GM10847 (cell line): Measurements from ENCODE around the gene SFT2D1.

Source experiments
- POLR2A ChIP-seq: IDR thresholded peaks from 2 replicates; pipeline ENCODE4 v1.6.1; 2011; ENCODE audit not compliant: insufficient read length; ENCODE audit errors: extremely low read depth

Gene SFT2D1

DNA sequence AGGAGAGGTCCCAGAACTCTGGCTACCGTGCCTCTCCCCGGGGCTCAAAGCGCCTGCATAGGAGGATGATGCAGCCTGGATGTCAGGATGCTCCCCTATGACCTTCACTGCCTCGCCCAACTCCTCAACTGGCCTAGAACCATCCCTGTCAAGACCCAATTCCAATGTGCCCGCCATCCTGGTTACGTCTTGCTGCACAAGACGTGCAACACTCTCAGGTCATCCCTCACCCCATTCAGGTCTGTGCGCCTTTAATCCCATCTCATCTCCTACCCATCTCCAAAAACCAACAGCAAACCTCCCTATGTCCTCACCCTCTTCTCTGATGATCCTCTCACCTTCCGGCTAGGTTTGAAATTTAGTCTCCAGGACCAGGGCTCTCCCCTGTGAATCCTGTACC is 3.5 kb downstream of the SFT2D1 start:
- TF ChIP-seq POLR2A = no peak

DNA sequence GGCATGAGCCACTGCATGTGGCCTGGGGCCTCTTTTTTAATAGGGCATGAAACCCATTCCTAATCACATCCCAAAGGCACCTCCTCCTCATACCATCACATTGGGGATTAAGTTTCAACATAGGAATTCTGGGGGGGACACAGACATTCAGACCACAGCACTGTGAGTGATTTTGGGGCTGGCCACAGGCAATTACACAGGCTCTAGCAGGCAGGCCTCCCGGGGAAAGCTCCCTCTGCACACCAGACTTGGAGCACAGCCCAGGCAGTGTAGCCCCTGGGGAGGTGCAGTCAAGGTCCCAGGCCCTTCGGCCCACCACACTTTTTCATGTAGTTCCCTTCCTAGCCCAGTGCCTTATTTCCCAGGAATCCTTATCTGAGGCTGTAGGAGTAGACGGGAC is 5.5 kb downstream of the SFT2D1 start:
- TF ChIP-seq POLR2A = no peak

DNA sequence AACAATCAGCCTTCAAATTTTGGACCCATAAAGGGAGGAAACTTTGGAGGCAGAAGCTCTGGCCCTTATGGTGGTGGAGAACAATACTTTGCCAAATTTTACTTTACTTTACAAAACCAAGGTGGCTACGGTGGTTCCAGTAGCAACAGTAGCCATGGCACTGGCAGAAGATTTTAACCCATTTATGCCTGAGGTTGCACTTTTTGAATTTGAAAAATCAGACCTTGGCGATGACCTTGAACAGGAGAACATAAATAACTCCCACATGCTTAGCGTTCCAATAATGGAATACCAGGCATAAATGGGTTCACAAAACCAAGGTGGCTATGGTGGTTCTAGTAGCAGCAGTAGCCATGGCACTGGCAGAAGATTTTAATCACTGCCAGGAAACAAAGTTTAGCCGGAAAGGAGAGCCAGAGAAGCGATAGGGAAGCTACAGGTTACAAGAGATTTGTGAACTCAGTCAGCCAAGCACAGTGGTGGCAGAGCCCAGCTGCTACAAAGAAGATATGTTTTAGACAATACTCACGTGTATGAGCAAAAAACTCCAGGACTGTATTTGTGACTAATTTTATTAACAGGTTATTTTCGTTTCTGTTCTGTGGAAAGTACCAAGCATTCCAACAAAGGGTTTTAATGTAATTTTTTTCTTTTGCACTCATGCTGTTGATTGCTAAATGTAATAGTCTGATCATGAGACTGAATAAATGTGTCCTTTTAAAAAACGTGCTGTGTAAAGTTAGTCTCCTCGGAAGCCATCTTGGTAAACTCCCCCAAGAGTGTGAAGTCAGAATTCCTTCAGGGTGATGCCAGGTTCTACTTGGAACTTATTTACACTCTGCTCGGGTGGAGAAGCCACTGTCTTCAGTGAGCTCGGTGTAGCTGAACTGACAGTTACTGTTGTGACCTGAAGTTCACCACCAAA is 6.7 kb downstream of the SFT2D1 start:
- no peak for TF ChIP-seq POLR2A

DNA sequence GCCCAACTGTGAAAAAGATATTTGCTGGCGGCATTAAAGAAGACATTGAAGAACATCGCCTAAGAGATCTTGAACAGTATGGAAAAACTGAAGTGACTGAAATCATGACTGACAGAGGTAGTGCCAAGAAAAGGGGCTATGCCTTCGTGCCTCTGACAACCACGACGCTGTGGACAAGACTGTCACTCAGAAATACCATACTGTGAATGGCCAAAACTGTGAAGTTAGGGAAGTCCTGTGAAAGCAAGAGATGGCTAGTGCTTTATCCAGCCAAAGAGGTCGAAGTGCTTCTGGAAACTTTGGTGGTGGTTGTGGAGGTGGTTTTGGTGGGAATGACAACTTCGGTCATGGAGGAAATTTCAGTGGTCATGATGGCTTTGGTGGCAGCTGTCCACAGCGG is 7.5 kb downstream of the SFT2D1 start:
- no peak for TF ChIP-seq POLR2A

DNA sequence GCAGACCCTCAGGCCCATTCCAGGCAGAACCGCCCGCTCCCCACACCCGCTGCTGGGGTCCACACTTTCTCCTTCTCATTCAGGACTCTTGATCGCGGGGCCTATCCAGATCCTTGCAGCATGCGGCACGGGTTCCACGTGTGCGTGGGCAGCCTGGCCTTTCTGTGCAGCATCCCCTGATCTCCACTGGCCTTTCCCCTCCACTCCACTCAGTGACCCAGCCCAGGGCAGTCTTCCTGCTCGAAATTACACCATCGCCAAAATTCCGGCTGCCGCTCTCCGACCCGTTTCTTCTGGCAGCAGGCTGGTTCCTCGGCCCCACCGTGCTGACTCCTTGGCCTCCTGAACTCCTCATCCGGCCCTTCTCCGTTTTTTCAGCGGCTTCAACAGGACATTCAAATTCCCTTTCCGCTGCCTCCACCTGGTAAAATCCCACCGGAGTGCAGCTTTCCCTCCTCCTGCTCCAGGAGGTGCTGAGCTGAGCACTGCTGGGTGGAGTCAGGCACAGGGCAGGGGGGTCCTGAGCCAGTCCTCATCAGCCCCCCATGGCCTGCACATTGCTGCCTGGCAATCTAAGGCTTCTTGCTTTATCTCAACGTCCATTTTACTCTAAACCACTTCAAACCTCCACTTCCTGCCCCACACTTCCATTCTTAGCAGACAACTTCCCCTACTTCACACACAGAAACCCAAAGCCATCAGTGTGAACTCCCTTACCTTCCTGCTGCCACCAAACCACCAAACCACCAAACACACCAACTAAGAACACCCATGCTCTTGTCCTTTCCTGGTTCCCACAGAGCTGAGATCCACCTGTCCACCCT is 9.0 kb downstream of the SFT2D1 start:
- no peak for TF ChIP-seq POLR2A

DNA sequence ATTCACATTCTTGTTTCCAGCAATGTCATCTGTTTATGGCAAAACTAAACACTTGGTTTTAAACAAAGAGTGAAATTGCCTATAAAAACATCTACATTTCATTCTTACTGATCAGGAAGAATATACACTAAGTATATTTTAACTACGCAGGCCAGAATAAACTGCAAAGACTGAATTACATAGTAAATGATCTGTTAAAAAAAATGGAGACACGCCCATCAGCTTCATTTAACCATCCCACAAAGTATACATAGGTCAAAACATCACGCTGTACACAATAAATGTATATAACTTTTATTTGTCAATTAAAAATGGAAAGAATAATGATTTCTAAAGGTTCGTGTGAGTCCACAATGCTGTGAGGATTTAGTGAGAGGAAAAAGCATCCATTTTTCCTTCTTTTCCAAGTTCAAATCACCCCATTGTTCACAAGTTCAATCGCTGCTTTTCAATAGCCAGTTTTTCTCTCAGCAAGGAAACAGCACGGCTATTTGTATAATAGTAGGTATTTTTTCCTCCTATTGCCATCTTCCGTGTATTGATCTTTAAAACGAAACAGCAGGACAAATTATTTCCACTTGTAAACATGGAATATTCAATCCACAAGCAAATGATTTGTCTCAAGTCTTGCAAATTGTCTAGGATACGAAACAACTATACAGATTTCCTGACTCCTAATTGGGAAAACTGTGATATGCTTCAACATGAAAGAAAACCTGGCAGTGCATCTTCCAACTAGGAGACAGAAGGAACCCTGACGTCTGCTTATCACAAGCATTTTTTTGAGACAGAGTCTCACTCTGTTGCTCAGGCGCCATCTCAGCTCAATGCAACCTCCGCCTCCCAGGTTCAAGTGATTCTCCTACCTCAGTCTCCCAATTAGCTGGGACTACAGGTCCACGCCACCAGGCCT is 10.6 kb downstream of the SFT2D1 start:
- TF ChIP-seq POLR2A = no peak

DNA sequence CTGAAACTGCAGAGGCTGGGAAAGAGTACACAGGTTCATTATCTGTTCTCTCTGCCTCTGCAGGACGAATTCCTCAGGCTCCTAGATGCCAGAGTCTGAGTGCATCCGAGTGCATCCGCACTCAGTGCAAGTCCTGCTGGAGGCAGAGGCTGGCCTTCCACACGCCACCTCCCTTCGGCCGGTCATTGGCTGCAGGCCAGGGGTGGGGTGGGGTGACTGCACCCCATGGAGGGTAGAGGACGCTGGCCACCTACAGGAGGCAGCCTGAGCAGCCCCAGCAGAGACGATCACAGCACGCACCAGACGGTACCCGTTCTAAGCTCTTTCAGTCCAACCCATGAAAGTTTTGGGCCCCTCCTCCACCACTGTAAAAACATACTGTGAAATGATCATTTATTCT is 11.7 kb downstream of the SFT2D1 start:
- no peak for TF ChIP-seq POLR2A

DNA sequence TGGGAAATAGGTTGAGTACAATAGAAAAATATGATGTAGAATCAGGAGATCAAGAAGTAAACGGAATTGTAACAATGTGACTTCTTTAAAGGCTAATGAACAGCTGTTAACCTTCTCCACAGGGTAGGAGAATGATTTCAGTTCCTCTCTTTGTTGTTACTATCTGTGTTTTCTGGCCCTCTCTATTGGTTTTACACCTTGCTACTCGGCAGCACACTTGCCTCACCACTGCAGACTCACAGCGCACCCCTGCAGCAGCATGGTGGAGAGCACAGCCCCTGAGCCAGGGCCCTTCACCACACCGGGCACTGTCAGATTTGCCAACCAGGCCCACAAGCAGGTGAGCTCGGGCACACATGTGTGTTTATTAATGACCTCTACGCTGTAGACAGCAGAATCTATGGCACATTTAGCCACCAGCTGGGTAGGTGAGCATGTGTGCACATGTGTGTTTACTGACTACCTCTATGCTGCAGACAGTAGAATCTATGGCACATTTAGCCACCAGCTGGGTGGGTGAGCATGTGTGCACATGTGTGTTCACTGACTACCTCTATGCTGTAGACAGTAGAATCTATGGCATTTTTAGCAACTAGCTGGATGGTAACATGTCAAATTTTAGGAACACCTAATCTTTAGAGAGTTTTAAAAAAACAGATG is 16.8 kb downstream of the SFT2D1 start:
- TF ChIP-seq POLR2A = no peak

DNA sequence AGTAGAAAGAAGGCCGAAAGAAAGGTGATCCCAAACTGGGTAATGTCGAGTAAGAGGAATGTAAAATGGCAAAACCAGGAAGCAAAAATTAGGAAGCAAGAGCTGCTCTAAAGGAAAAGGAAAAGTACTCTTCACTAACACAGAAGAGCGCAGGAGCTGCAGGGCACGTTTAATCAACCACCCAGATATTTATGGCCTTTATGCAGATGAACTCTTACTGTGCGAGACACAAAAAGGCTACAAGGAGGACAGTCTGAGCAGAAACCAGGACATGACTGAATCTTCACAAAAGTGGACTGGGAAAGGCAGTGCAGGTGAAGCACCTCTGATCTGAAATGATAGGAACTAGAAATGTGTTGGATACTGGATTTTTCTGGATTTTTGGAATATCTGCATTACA is 18.9 kb downstream of the SFT2D1 start:
- no peak for TF ChIP-seq POLR2A

DNA sequence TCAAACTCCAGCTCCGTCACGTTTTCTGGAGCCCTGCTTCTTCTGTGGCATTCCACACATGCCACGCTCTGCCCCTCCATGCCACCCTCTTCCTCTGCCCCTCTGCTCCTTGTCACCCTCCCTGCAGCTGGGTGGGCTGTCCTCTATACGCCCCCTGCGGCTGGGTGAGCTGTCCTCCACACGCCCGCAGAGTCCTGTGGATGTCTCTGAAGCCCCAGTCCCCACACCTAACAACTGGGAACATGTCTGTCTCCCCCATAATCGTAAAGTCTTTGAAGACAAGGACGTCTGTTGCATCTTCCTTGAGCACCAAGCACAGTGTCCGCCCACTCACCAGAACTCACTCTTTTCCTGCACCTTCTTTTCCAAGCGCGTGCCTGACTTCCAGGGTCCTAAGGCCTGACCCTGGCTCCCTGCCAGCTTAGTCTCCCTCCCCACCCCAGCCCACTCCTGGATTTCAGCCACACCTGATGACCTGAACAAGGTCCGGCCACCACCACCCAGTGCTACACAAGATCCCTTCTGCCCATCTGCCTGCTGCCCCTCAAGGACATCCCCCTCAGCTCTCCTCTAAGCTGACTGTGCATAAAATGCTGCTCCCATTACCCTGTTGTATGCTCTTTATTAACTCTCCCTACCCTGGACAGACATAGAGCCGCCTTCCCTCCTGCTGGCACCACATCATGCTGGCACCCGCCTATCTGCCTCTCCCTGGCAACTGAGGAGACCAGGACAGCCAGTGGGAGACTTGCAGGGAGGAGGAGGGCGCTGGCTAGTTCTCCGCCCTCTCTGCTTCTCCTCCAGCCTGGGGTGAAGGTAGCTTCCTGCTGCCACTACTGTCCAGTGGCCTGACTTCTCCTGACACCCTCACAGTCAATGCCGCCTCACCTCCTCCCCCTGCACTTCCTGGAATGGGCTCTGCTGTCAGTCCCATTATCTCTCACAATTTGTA is 23.4 kb downstream of the SFT2D1 start:
- TF ChIP-seq POLR2A = no peak

DNA sequence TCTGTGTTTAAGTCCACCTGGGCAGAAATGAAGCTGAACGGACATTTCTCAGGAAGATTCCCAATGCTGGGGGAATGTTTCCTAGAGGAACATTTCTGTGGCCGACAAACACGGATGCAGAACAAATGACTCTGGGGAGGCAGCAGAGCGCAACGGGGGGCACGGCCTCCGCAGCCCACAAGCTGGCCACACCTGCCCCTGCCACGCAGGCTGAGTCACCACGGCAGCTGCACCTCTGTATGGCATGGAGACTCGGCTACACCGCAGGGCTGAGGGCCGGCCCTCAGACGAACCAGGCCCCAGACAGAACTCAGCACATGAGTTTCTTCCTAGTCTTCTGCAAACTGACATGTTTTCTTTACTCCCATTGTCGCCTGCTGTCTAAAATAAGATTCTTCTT is 24.1 kb downstream of the SFT2D1 start:
- TF ChIP-seq POLR2A = no peak

DNA sequence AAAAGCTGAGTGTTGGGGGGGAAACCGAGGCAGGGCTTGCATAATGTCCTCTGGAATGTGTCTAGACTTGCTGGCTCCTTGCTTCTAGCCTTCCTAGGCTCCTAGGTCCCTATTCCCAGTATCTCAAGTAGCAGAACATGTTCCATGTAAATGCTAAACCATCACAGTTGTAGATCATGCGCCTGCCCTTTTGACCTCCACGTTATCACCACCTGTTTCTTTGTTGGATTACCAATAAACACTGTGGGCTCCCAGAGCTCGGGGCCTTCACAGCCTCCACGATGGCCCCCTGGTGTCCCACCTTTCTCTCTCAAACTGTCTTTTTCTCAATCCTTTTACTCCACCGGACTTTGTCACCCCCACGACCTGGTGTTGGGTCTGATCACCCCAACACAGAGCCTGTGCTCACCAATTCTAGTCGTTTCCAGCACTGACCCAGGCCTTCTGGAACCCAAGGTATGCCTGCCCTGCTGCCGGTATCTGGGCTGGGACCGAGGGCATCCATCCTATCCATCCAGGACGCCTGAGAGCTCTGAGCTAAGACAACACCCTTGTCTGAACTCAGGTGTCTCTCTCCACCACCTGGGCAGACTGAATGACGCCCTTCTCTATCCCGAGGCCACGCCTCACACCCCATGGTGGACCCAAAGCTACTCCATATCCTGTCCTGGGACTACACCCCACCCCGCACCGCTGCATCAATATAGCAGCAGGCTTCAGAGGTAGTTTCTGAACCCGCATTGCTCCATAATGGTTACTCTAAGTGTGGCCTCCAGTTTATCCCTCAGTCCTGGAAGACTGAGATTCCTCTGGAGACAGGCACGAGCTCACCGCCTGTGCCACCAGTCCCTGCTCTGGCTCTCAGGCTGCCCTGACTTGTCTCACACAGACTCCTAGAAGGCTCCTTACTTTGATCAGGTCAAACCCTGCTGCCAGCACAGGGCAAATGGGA is 24.8 kb downstream of the SFT2D1 start:
- no peak for TF ChIP-seq POLR2A
